Astrocyte (in vitro differentiated cells and primary cell): ENCODE results near the gene RPL6. TPM values are rescaled to one million over a fixed set of nuclear protein-coding genes. Genes with fewer than 3 reads are reported as not detected.
"Not testable (repeated sequence)": the region's sequence is repeated elsewhere in the genome, so short reads cannot be mapped to it uniquely, and the experiment has no call there.

ENCODE experiments used
- DNase-seq: peaks from one replicate; pipeline ENCODE4 v3.0.0-alpha.2; 2010; ENCODE audit warnings: low read depth
- FAIRE-seq: peaks from 2 replicates; lab custom pipeline; 2011; peaks lifted over from hg19 to GRCh38; lab: Jason Lieb, UNC
- H2AFZ ChIP-seq: 2 replicates; pipeline ENCODE4 v1.6.0; 2012; ENCODE audit warnings: low read depth, low read length, inconsistent platforms
- H3K27ac ChIP-seq: 2 replicates; pipeline ENCODE4 v1.5.1; 2011; ENCODE audit warnings: low read depth, low read length, inconsistent platforms
- H3K27me3 ChIP-seq: 2 replicates; pipeline ENCODE4 v1.6.0; 2011; ENCODE audit warnings: low read length, inconsistent platforms; ENCODE audit not compliant: insufficient read depth
- H3K36me3 ChIP-seq: 2 replicates; pipeline ENCODE4 v1.5.1; 2011; ENCODE audit warnings: low read length, inconsistent platforms; ENCODE audit not compliant: insufficient read depth
- H3K4me1 ChIP-seq: 2 replicates; pipeline ENCODE4 v1.5.1; 2011; ENCODE audit warnings: low read length, inconsistent platforms; ENCODE audit not compliant: insufficient read depth
- H3K4me2 ChIP-seq: 2 replicates; pipeline ENCODE4 v1.6.0; 2012; ENCODE audit warnings: low read length, inconsistent platforms
- H3K4me3 ChIP-seq: 2 replicates; pipeline ENCODE4 v1.5.1; 2011; ENCODE audit warnings: low read depth, mild to moderate bottlenecking, low read length, inconsistent platforms; ENCODE audit not compliant: insufficient read depth
- H3K79me2 ChIP-seq: 2 replicates; pipeline ENCODE4 v1.6.0; 2012; ENCODE audit warnings: mild to moderate bottlenecking, low read length, inconsistent platforms; ENCODE audit not compliant: insufficient read depth
- H3K9ac ChIP-seq: 2 replicates; pipeline ENCODE4 v1.6.0; 2012; ENCODE audit warnings: mild to moderate bottlenecking, low read length, inconsistent platforms
- H3K9me3 ChIP-seq: 2 replicates; pipeline ENCODE4 v1.5.1; 2012; ENCODE audit warnings: low read depth, mild to moderate bottlenecking, low read length, inconsistent platforms; ENCODE audit not compliant: insufficient read depth
- H4K20me1 ChIP-seq: 2 replicates; pipeline ENCODE4 v1.6.0; 2012; ENCODE audit warnings: low read length, inconsistent platforms; ENCODE audit not compliant: insufficient read depth
- H3K27ac Mint-ChIP-seq: one replicate; pipeline ENCODE4 v1.8.0; 2021; ENCODE audit warnings: mild to moderate bottlenecking, mixed read lengths; ENCODE audit not compliant: unreplicated experiment
- H3K27me3 Mint-ChIP-seq: one replicate; pipeline ENCODE4 v1.8.0; 2021; ENCODE audit warnings: low read depth, mixed read lengths; ENCODE audit not compliant: unreplicated experiment
- H3K36me3 Mint-ChIP-seq: one replicate; pipeline ENCODE4 v1.8.0; 2021; ENCODE audit warnings: low read depth, mixed read lengths; ENCODE audit not compliant: unreplicated experiment
- H3K4me1 Mint-ChIP-seq: one replicate; pipeline ENCODE4 v1.8.0; 2021; ENCODE audit warnings: low read depth, mixed read lengths; ENCODE audit not compliant: unreplicated experiment
- H3K4me3 Mint-ChIP-seq: one replicate; pipeline ENCODE4 v1.8.0; 2021; ENCODE audit warnings: mild to moderate bottlenecking, moderate library complexity, mixed read lengths; ENCODE audit not compliant: unreplicated experiment
- H3K9me3 Mint-ChIP-seq: one replicate; pipeline ENCODE4 v1.8.0; 2021; ENCODE audit warnings: mild to moderate bottlenecking, mixed read lengths; ENCODE audit not compliant: unreplicated experiment
- CTCF ChIP-seq: IDR thresholded peaks from 2 replicates; pipeline ENCODE4 v1.5.1; 2011; ENCODE audit warnings: low read depth, mild to moderate bottlenecking, inconsistent platforms, low read length, moderate library complexity; ENCODE audit not compliant: insufficient read depth
- EZH2 ChIP-seq: IDR thresholded peaks from 2 replicates; pipeline ENCODE4 v1.6.1; 2012; ENCODE audit warnings: mild to moderate bottlenecking, low read length, inconsistent platforms; ENCODE audit not compliant: insufficient read depth
- total RNA-seq: library from RNA; stranded (reverse); gene quantifications from 2 replicates; pipeline ENCODE4 v1.2.1, GENCODE V29; 2021

RPL6 gene
- total RNA-seq, 1 donor from 2014 or later: 1,136 TPM

GRCh38 chr12:112413855-112414625 lies 4.6 kb upstream of the RPL6 start:
- H3K27ac Mint-ChIP-seq: no peak overlapping the region
- H3K9me3 Mint-ChIP-seq: no peaks in the 10 kb centered on the region
- FAIRE-seq: no peak

GRCh38 chr12:112409906-112410244 lies 470 bp upstream of the RPL6 start:
- peaks cover 40% of the 10 kb centered on the region for H4K20me1 ChIP-seq
- H3K36me3 ChIP-seq: peaks cover 31% of the 10 kb centered on the region
- no peak overlapping the region for H3K4me3 ChIP-seq
- Mint-ChIP-seq H3K27me3 (no peaks in the 10 kb centered on the region), H3K9me3 (no peaks in the 10 kb centered on the region), H3K4me3 (peak overlapping the region; percentile 99), H3K27ac (peak overlapping the region; percentile 99), H3K36me3 (peaks cover 12% of the 10 kb centered on the region), H3K4me1 (peaks cover 18% of the 10 kb centered on the region)
- DNase-seq (no peak), FAIRE-seq (no peak)
- H3K9me3 ChIP-seq: no peaks in the 10 kb centered on the region
- H2AFZ ChIP-seq: peak overlapping the region; percentile 77
- no peak overlapping the region for H3K27ac ChIP-seq
- H3K4me2 ChIP-seq: peak overlapping the region; percentile 88
- no peak for TF ChIP-seq CTCF
- no peak for TF ChIP-seq EZH2
- no peaks in the 10 kb centered on the region for H3K27me3 ChIP-seq
- H3K4me1 ChIP-seq: peaks cover 11% of the 10 kb centered on the region
- peaks cover 36% of the 10 kb centered on the region for H3K79me2 ChIP-seq
- no peak overlapping the region for H3K9ac ChIP-seq

More at GRCh38 chr12:112413855-112414625, 4.6 kb upstream of the RPL6 start:
- TF ChIP-seq CTCF (no peak), EZH2 (no peak)
- Histone ChIP-seq H3K36me3 (no peaks in the 10 kb centered on the region), H2AFZ (no peak overlapping the region), H3K4me2 (no peak overlapping the region), H4K20me1 (no peaks in the 10 kb centered on the region), H3K27me3 (no peaks in the 10 kb centered on the region), H3K4me3 (no peak overlapping the region), H3K9me3 (no peaks in the 10 kb centered on the region), H3K79me2 (peaks cover 10% of the 10 kb centered on the region), H3K4me1 (peaks cover 3% of the 10 kb centered on the region), H3K27ac (no peak overlapping the region), H3K9ac (no peak overlapping the region)
- H3K4me3 Mint-ChIP-seq: no peak overlapping the region
- H3K27me3 Mint-ChIP-seq: no peaks in the 10 kb centered on the region
- DNase-seq: no peak
- H3K4me1 Mint-ChIP-seq: no peaks in the 10 kb centered on the region
- no peaks in the 10 kb centered on the region for H3K36me3 Mint-ChIP-seq

- Mint-ChIP-seq H3K27ac (peak overlapping the region; percentile 99), H3K9me3 (no peaks in the 10 kb centered on the region), H3K4me3 (peak overlapping the region; percentile 99), H3K36me3 (peaks cover 17% of the 10 kb centered on the region), H3K27me3 (no peaks in the 10 kb centered on the region), H3K4me1 (peaks cover 18% of the 10 kb centered on the region)
- Histone ChIP-seq H3K9ac (peak overlapping the region; percentile 97), H4K20me1 (peaks cover 50% of the 10 kb centered on the region), H3K4me2 (peak overlapping the region; percentile 88), H3K36me3 (peaks cover 38% of the 10 kb centered on the region), H3K79me2 (peaks cover 36% of the 10 kb centered on the region), H3K27ac (peak overlapping the region; percentile 96), H3K27me3 (no peaks in the 10 kb centered on the region), H2AFZ (peak overlapping the region; percentile 77), H3K4me3 (peak overlapping the region; percentile 99), H3K4me1 (peaks cover 11% of the 10 kb centered on the region), H3K9me3 (no peaks in the 10 kb centered on the region)
- no peak for TF ChIP-seq CTCF
- no peak for TF ChIP-seq EZH2
- no peak for DNase-seq
- no peak for FAIRE-seq
These were observed 784 bp downstream of the RPL6 start for GRCh38 chr12:112408621-112409020.

- H4K20me1 ChIP-seq: peaks cover 50% of the 10 kb centered on the region
- Mint-ChIP-seq H3K4me3 (peak overlapping the region; percentile 99), H3K4me1 (peaks cover 18% of the 10 kb centered on the region), H3K27ac (peak overlapping the region; percentile 50), H3K36me3 (peaks cover 17% of the 10 kb centered on the region)
- H3K36me3 ChIP-seq: peaks cover 38% of the 10 kb centered on the region
- H3K4me3 ChIP-seq: peak overlapping the region; percentile 99
- H3K4me1 ChIP-seq: peaks cover 11% of the 10 kb centered on the region
- peak overlapping the region; percentile 88 for H3K4me2 ChIP-seq
- not testable (repeated sequence) for H3K27me3 ChIP-seq, H3K27me3 Mint-ChIP-seq, H3K9me3 ChIP-seq, H3K27ac ChIP-seq, DNase-seq, FAIRE-seq, H3K9me3 Mint-ChIP-seq, H2AFZ ChIP-seq
- H3K9ac ChIP-seq: peak overlapping the region; percentile 97
- peaks cover 36% of the 10 kb centered on the region for H3K79me2 ChIP-seq
These were observed 1.7 kb downstream of the RPL6 start for GRCh38 chr12:112407683-112408082.
